NCI-H1930 (cell line): ENCODE results near the gene MAPK12.

Source experiments
- DNase-seq, 2 experiments: peaks; one replicate each; lab custom pipeline; 2025; lab: John Stamatoyannopoulos, UW

The MAPK12 gene

DNA sequence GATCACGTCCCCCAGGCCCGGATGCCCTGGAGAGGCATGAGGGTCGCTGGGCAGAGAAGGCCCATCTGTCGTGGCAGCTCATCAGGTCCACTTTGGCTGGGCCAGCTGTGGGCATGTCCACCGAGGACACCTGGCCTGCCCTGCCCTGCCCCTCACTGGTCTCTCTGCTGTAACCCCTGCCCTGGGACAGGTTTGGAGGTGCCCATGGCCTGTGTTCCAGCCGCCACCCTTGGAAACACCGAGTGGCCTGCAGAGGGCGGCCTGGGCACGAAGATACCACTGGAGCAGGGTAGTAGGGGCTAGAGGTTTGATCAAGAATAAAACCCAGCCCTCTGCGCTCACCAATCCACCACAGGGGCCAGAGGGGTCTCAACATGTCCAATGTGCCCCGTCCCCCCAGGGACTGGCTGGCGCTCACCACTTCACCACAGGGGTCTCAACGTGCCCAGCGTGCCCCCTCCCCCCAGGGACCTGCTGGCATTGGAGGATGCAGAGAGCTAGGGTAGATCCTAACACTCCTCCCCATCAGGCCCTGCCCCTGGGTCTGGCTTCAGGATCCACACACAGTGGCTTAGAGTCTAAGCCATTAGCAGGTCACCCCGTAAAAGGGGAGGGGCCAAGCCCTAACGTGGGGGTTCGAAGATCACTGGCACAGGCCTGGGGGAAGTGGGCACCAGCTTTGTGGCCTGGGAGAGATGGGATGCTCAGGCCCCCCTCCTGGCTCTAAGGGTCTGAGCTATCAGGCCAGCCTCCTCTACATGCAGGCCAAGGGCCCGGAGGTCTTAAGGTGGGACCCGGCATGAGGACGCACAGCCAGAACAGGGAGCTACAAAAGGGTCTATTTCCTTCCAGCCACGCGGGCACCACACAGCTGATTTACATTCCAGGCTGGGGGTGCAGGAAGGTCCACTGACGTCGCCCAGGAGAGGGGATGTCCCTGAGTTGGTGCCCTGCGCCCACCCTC is 9.1 kb downstream of the MAPK12 start:
- peak in 1 of 2 experiments; percentile 40 for DNase-seq

- peak in 1 of 2 experiments; percentile 43 for DNase-seq
Measured at GRCh38 chr22:50251477-50252081, 9.9 kb downstream of the MAPK12 start.

DNA sequence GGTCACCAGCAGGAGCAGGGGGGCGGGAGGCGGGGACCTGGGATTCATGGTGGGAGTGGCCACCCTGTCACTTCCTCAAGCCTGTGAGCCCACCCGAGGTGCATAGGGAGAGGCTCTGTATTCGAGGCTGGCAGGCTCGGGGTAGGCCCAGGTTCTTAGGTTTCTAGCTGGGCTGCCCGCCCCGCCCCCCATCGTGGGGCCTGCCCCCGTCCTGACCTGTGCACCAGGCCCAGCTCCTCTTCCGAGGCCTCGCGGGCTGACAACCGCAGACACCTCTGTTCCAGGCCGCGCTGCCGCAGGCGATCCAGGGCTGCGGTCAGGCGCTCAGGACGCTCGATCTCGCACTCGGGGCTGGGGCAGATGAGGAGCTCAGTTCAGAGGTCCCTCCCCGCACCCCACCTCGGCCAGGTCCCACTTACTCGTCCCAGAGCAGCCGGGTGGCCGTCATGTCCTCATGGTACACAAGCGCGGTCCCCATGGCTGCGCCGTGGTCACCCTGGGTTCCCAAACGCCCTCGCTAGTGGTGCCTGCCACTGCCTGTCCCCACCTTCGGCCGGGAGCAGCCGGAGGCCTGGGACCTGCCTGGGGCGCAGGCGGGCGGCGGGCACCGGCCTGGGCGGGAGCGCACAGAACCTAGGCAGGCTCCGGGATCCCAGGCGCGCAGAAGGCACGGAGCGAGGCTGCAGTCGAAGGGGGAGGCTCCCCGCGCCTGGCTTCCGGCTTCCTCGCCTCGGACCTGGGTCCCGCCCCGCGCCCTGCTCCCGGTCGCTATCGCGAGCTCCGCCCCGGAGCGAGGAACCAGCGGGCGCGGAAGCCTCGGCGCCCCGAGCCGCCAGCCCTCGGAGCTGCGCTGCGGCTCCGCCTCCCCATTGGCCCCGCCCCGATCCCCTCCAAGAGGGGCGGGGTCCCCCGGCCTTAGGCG is 10.7 kb downstream of the MAPK12 start, which contains the start of gene HDAC10:
Gene HDAC10 (minus strand): TSS at position 711 of the 922 bp plus-strand sequence. CDS start 233 bp downstream, at position 478.
- peak; percentile 61 to 77 for DNase-seq

- DNase-seq, result no peak
Measured at GRCh38 chr22:50250249-50250554, 11.3 kb downstream of the MAPK12 start.

GRCh38 chr22:50249341-50250248 is 11.9 kb downstream of the MAPK12 start:
- DNase-seq, result no peak

GRCh38 chr22:50248196-50249081 is 13.0 kb downstream of the MAPK12 start:
- DNase-seq, result no peak

- DNase-seq, result peak; percentile 49 to 62
Measured at GRCh38 chr22:50247748-50248147, 13.7 kb downstream of the MAPK12 start.

- DNase-seq, result no peak
Measured at GRCh38 chr22:50246242-50247175, 15.0 kb downstream of the MAPK12 start.

DNA sequence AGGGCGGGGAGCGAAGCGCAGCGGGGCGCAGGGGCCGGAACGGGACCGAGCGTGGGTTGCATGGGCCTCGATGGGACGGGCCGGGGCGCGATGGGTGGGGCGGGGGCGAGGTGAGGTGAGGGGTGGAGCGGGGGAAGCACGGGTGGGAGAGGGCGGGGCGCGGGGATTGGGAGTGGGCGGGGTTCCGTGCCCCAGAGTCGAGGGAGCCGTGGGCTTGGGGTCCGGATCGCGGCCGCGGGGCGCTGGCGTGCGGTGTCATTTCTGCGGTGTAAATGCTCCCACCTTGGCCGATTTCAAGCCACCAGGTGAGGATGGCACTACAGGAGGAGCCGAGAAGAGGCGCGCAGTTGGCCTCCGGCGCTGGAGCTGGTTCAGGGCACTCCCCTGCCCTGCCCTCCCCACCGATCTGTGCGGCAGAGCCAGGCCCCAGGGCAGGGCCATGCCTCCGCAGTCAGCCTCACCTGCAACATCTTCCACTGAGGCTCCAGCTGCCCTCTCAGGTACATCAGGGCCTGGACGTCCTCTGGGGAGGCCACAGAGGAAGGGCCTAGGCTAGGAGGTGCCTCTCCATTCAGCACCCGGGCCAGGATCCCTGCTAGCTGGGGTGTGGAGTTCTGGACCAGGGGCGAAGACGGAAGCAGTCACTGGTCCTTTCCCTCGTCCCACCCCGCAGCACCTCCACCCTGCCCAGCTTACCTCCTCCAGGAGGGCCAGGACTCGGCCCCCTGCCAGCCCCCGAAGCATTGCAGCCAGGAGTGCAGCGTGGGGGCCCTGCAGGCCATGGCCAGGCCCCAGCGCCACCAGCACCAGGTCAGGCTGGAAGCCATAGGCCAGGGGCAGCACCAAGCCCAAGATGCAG is 16.0 kb downstream of the MAPK12 start:
- no peak for DNase-seq

- DNase-seq, result peak; percentile 85 to 91
Measured at GRCh38 chr22:50244420-50245213, 16.9 kb downstream of the MAPK12 start, which contains the start of gene TUBGCP6. Gene TUBGCP6 (minus strand): TSS chr22:50245023. CDS start chr22:50244459, 564 bp downstream.

- no peak for DNase-seq
Measured at GRCh38 chr22:50243685-50244419, 17.6 kb downstream of the MAPK12 start.

DNA sequence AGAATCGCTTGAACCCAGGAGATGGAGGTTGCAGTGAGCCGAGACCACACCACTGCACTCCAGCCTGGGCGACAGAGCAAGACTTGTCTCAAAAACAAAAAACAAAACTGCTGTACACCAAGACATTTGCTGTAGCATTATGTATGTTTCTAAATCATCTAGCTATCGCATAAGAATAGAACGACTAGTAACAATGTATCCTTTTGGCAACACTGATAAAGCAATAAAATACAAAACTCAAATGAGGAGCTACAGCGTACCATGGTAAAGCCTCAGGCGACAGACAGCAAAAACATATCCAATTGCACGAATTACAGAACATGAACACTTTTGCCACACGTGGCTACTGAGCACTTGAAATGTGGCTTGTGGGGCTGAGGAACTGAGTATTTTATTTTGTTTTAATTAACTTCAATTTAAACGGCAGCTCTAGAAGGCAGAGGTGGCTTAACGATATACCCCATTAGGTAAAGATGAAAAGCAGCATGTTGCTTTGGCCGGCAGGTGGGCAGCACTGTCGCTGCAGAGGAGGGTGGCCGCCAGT is 19.0 kb downstream of the MAPK12 start:
- no peak for DNase-seq

- no peak for DNase-seq
Measured at GRCh38 chr22:50238755-50239154, 22.7 kb downstream of the MAPK12 start.

DNA sequence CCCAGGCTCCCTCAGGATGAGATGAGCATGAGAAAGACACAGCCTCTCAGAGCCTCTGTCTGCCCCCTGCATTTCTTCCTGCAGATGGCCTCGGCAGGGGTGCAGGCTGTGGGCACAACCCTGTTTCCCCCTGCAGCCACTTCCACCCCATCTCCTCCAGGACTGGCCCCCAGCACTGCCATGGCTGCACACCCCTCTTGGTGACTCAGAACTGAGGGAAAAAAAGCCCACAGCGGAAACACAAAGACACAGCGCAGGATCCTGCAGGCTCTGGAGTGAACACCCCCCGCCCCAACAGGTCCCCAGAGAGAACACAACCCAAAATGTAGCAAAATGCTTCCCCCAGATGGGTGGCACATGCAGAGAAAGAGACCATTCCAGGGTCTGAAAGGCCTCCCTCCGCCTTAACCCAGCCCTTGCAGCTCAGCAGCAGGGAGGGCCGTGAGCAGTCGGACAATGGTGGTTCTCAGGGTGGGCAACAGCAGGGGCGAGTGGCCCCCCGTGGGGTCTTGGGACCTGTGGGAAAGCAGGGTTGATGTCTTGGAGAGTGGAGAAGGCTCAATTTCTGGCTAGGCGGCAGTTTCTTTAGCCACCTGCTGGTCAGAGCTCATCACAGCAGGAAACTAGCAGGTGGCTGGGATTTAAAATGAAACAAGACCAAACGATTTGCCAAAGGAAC is 24.6 kb downstream of the MAPK12 start:
- no peak for DNase-seq

- no peak for DNase-seq
Measured at GRCh38 chr22:50233223-50233622, 28.3 kb downstream of the MAPK12 start.
